BE2C (cell line): ENCODE measurements around the gene PAFAH2.
"Not testable (repeated sequence)": the region's sequence is repeated elsewhere in the genome, so short reads cannot be mapped to it uniquely, and the experiment has no call there.

Experiments used
- DNase-seq: peaks from one replicate; pipeline ENCODE4 v3.0.0-alpha.2; 2020
- H3K27me3 ChIP-seq: fragments of 250-450 bp; sonication (Bioruptor Pico); 2 replicates; pipeline ENCODE4 v1.5.1; 2020; ENCODE audit warnings: mild to moderate bottlenecking
- H3K36me3 ChIP-seq: fragments of 250-450 bp; sonication (Bioruptor Pico); 2 replicates; pipeline ENCODE4 v1.5.1; 2020; ENCODE audit warnings: mild to moderate bottlenecking
- H3K4me1 ChIP-seq: fragments of 250-450 bp; sonication (Bioruptor Pico); 2 replicates; pipeline ENCODE4 v1.5.1; 2020
- H3K4me3 ChIP-seq: 2 replicates; pipeline ENCODE4 v1.5.1; 2011; ENCODE audit warnings: low read depth, low read length
- H3K9me3 ChIP-seq: fragments of 250-450 bp; sonication (Bioruptor Pico); 2 replicates; pipeline ENCODE4 v1.5.1; 2020
- CTCF ChIP-seq: IDR thresholded peaks from 2 replicates; pipeline ENCODE4 v1.5.1; 2012; ENCODE audit warnings: mild to moderate bottlenecking, low read depth, low read length

PAFAH2 gene

GRCh38 chr1:25954282-25954938, 43.5 kb downstream of the PAFAH2 start:
- no peak for DNase-seq
- no peak overlapping the region for H3K4me3 ChIP-seq
- no peaks in the 10 kb centered on the region for H3K9me3 ChIP-seq
- TF ChIP-seq CTCF, result no peak
- H3K4me1 ChIP-seq, result no peaks in the 10 kb centered on the region
- no peaks in the 10 kb centered on the region for H3K27me3 ChIP-seq
- no peaks in the 10 kb centered on the region for H3K36me3 ChIP-seq

GRCh38 chr1:25952841-25953401, 44.9 kb downstream of the PAFAH2 start:
- TF ChIP-seq CTCF, result no peak
- H3K4me1 ChIP-seq, result no peaks in the 10 kb centered on the region
- DNase-seq, result peak; percentile 22
- H3K27me3 ChIP-seq, result no peaks in the 10 kb centered on the region
- no peak overlapping the region for H3K4me3 ChIP-seq
- H3K9me3 ChIP-seq, result no peaks in the 10 kb centered on the region
- H3K36me3 ChIP-seq, result no peaks in the 10 kb centered on the region

- DNase-seq, result no peak
- Histone ChIP-seq H3K4me3 (no peak overlapping the region), H3K36me3 (no peaks in the 10 kb centered on the region), H3K9me3 (no peaks in the 10 kb centered on the region), H3K27me3 (no peaks in the 10 kb centered on the region), H3K4me1 (no peaks in the 10 kb centered on the region)
- no peak for TF ChIP-seq CTCF
Measured at GRCh38 chr1:25948641-25949040, 49.2 kb downstream of the PAFAH2 start.

DNA sequence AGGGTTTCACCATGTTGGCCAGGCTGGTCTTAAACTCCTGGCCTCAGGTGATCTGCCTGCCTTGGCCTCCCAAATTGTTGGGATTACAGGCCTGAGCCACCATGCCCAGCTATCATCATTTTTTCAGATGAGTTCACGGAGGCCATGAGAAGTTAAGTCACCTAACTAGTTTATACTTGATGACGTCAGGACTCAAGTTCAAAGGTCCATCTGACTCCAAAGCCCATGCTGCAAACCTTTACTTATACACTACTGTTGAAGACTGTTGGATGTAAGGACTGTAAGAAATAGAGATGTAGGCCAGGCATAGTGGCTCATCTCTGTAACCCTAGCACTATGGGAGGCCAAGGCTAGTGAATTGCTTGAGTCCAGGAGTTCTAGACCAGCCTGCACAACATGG, 50.8 kb downstream of the PAFAH2 start:
- TF ChIP-seq CTCF, result no peak
- no peaks in the 10 kb centered on the region for H3K9me3 ChIP-seq
- H3K36me3 ChIP-seq, result no peaks in the 10 kb centered on the region
- H3K4me1 ChIP-seq, result no peaks in the 10 kb centered on the region
- no peak for DNase-seq
- no peak overlapping the region for H3K4me3 ChIP-seq
- H3K27me3 ChIP-seq, result no peaks in the 10 kb centered on the region

GRCh38 chr1:25945761-25946160, 52.1 kb downstream of the PAFAH2 start:
- H3K9me3 ChIP-seq, result no peaks in the 10 kb centered on the region
- no peaks in the 10 kb centered on the region for H3K27me3 ChIP-seq
- no peak overlapping the region for H3K4me3 ChIP-seq
- TF ChIP-seq CTCF, result no peak
- H3K4me1 ChIP-seq, result no peaks in the 10 kb centered on the region
- DNase-seq, result peak; percentile 61
- H3K36me3 ChIP-seq, result no peaks in the 10 kb centered on the region

DNA sequence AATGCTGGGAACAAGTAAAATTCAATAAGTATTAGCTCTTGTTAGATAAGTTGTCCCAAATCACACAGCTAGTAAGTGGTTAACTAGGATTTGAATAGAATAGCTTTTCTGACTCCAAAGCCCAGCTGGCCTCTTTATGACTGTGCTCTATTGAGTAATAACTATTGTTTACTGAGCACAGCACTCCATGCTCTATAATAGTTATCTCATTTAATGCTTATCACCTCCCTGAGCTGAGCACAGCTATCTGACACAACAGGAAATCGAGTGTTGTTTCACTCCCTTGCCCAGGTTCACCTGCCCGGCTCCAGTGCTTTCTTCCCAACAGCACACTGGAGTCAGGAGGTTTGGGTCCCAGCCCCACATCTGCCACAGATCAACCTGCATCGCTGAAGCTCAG, 52.9 kb downstream of the PAFAH2 start:
- no peaks in the 10 kb centered on the region for H3K4me1 ChIP-seq
- no peaks in the 10 kb centered on the region for H3K9me3 ChIP-seq
- DNase-seq, result no peak

DNA sequence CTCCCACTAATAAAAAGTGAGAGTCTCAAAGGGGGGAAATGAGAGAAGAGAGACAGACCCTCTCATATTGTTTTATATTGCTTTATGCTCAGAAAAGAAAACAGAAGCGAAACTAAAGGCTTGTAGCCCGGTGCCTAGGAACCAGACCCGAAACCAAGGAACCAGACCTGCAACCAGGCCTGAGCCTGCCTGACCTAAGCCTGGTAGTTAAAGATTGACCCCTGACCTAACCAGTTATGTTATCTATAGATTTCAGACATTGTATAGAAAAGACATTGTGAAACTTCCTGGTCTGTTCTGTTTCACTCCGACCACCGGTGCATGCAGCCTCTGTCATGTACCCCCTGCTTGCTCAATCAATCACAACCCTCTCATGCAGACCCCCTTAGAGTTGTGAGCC, 54.4 kb downstream of the PAFAH2 start:
- not testable (repeated sequence) for DNase-seq, H3K9me3 ChIP-seq, H3K4me1 ChIP-seq

More for the DNA sequence above, 52.9 kb downstream of the PAFAH2 start:
- Histone ChIP-seq H3K4me3 (no peak overlapping the region), H3K36me3 (no peaks in the 10 kb centered on the region), H3K27me3 (no peaks in the 10 kb centered on the region)
- TF ChIP-seq CTCF, result no peak

More for the DNA sequence above, 54.4 kb downstream of the PAFAH2 start:
- not testable (repeated sequence) for H3K27me3 ChIP-seq, H3K4me3 ChIP-seq, H3K36me3 ChIP-seq
